ENCODE data around the gene ZNF268.

ZNF268 gene

GRCh38 chr12:133181238-133181959 is at the start of gene ZNF268:
ZNF268 (plus strand) TSS chr12:133181495; CDS start chr12:133181998, 503 bp downstream.
- DNase-seq, result peak in 1 of 2 experiments; percentile 41

- no peak for DNase-seq
Observed at GRCh38 chr12:133135747-133136146, 45.5 kb upstream of the ZNF268 start.

GRCh38 chr12:133145981-133146380 is 35.3 kb upstream of the ZNF268 start:
- DNase-seq, result no peak

GRCh38 chr12:133156125-133156690 is 25.1 kb upstream of the ZNF268 start:
- no peak for DNase-seq

DNA sequence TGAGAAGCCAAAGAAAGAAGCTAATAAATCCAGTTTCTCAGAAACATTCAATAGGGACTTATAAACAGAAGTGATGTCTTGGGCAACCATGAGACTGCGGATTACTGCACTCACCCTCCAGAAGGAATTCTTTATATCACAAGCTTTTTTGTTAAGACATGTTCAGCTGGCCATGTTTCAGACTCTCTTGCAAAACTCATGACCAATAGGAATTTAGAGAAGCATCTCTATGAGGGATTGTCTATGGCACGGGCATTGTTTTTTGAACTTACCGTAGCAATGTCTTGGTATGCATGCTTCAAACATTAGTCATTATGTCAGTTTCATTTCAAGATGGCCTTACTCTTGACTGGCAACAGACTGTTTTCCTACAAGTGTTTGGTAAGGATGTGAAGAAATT is 15.5 kb upstream of the ZNF268 start:
- no peak for DNase-seq

- no peak for DNase-seq
Observed at GRCh38 chr12:133172491-133172890, 8.8 kb upstream of the ZNF268 start.

GRCh38 chr12:133174901-133175300 is 6.4 kb upstream of the ZNF268 start:
- no peak for DNase-seq

DNA sequence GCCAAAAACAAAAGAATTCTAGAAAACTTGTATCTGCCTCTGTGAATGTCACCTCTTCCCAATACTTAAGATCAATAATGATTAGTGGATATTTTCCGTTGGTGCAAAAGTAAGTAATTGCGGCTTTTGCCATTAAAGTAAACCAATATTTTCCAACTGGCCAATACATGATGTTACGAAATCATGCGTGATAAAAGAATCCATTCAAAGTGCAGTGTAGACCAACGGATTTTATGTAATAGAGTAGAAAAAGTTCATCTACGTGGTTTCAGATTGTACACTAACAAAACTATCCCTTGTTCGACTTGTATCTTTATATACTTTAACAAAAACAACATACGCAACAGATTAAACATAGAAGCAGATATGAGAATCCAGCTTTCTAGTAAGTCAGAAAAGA is 626 bp upstream of the ZNF268 start:
- DNase-seq, result no peak

DNA sequence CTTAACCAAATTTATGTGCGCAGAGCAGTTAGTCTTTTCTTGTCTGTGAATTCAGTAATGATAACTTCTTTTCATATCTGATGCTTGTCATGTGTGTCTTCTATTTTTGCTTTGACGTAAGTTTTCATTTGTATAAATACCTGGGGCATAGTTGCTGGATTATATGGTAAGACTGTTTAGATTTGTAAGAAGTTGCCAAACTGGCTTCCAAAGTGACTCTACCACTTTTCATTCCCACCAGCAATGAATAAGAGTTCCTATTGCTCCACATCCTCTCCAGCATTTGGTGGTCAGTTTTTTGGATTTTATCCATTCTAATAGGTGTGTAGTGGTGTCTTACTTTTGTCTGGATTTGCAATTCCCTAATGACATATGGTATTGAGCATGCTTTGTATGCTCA is 8.9 kb downstream of the ZNF268 start:
- no peak for DNase-seq

- no peak for DNase-seq
Observed at GRCh38 chr12:133192847-133193246, 11.6 kb downstream of the ZNF268 start.

DNA sequence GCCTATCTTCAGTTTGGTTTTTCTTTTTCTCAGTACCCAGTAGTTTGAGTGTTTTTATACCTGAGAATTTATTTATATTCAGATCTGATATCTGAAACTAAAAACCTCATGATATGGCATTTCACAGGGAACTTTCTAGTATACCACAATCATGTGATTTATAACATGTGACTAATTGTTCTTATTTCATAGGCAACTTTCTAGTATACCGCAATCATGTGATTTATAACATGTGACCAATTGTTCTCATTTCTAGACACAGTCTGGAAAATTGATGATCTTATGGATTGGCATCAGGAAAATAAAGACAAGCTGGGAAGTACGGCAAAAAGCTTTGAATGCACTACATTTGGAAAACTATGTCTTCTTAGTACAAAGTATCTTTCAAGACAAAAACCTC is 20.6 kb downstream of the ZNF268 start:
- DNase-seq, result no peak

GRCh38 chr12:133202493-133203343 is 21.4 kb downstream of the ZNF268 start:
- DNase-seq, result no peak

DNA sequence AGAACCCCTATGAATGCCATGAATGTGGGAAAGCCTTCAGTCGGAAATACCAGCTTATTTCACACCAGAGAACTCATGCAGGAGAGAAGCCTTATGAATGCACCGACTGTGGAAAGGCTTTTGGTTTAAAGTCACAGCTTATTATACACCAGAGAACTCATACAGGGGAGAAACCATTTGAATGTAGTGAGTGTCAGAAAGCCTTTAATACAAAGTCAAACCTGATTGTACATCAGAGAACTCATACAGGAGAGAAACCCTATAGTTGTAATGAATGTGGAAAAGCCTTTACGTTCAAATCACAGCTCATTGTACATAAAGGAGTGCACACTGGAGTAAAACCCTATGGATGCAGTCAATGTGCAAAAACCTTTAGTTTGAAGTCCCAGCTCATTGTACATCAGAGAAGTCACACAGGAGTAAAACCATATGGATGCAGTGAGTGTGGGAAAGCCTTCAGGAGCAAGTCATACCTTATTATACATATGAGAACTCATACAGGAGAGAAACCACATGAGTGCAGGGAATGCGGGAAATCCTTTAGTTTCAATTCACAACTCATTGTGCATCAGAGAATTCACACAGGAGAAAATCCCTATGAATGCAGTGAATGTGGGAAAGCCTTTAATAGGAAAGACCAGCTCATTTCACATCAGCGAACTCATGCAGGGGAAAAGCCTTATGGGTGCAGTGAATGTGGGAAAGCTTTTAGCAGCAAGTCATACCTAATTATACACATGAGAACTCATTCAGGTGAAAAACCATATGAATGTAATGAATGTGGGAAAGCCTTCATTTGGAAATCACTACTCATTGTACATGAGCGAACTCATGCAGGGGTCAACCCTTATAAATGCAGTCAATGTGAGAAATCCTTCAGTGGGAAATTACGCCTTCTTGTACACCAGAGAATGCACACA is 22.3 kb downstream of the ZNF268 start:
- DNase-seq, result no peak

DNA sequence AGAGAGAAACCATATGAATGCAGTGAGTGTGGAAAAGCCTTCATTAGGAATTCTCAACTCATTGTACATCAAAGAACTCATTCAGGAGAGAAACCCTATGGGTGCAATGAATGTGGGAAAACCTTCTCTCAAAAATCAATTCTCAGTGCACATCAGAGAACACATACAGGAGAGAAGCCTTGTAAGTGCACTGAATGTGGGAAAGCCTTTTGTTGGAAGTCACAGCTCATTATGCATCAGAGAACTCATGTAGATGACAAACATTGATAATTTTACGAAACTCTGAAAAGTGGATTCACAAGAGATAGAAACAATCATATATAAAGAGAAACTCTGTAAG is 22.9 kb downstream of the ZNF268 start:
- DNase-seq, result no peak

DNA sequence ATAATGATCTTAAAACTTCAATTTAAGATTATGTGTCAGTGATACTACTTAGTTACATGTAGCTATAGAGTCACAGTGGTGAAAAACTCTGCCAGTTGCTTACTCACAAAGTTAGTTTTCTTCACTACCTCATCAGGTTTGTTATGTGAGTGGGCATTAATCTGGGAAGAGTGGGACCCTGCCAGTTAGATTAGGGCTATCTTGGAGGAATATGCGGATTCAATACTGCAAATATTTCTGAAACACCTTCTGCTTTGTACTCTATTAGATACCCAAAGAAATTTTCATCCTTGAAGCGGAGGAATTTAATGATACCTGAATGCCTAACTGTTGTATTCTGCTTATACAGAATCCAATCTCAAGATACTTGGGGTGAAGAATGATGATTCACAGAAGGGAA is 25.1 kb downstream of the ZNF268 start:
- DNase-seq, result no peak

DNA sequence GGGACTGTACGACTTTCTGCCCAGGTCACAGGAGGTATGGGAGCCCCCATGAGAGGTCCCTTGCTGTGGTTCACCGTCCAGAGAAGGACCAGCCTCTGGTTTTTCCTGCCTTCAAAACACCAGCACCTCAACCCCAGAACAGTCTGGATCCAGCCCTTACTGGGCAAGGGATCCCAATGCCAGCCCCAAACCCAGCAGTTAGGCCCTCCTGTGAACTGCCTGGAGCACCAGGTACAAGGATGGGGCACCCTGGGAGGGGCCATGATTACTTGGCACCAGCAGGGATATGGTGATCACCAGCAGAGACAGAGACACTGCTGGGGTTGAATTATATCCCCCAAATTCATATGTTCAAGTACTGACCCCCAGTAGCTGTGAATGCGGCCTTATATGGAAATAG is 34.4 kb downstream of the ZNF268 start:
- DNase-seq, result no peak

- DNase-seq, result no peak
Observed at GRCh38 chr12:133217219-133217618, 35.9 kb downstream of the ZNF268 start.

- DNase-seq, result no peak
Observed at GRCh38 chr12:133220521-133220920, 39.2 kb downstream of the ZNF268 start.

DNA sequence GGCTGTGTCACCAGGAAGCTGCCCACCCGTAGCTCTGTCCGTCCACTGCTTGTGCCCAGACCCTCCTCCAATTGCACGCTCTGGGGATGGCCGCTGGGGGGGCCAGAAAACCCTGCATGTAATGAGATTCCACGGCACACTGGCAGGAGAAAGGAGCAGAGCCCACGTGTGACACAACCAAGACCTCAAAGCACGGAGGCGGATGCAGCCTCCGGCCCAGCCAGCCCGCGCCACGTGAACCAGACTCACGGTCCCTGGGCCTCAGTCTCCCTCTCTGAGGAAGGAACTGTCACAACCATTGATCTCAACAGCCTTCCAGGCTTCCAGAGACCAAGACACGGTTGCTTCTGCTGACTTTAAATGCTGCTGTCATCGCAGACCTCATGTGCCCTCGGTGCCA is 39.9 kb downstream of the ZNF268 start:
- DNase-seq, result no peak

- no peak for DNase-seq
Observed at GRCh38 chr12:133222211-133222610, 40.9 kb downstream of the ZNF268 start.

DNA sequence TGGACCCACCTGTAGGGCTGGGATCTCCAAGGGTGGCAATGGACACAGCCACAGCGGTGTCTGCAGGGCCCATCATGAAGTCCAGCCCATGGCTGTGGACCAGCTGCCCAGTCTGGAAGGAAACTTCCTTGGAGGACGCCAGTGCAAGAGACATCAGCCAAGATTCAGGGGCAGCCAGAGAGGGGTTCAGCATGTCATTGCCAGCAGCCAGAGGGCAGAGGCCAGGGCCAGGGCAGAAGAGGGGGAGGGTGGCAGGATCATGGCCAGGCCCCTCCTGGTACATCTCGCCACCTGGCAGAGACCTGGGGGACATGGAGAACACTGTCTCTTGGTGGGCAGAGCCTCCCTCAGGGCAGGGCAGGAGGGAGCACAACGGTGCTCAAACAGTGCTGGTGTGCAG is 44.2 kb downstream of the ZNF268 start:
- DNase-seq, result no peak

GRCh38 chr12:133226690-133227089 is 45.4 kb downstream of the ZNF268 start:
- no peak for DNase-seq

- no peak for DNase-seq
Observed at GRCh38 chr12:133227281-133227852, 46.1 kb downstream of the ZNF268 start.

Measured in cerebellar nuclear complex (tissue), 1 donor.